ENCODE data around the gene GALNTL6. TPM values are rescaled to one million over a fixed set of nuclear protein-coding genes. Genes with fewer than 3 reads are reported as not detected.

The GALNTL6 gene
- total RNA-seq: not detected

GRCh38 chr4:171812665-171813525 lies at the start of gene GALNTL6:
Gene GALNTL6 (plus strand): TSS chr4:171813404.
- intact Hi-C loops (cut with micrococcal nuclease): no loop called here
- Mint-ChIP-seq H3K4me1 (ENCODE audit: low read depth) (peaks cover 3% of the 10 kb centered on the region), H3K27me3 (ENCODE audit: low read depth) (peaks cover 27% of the 10 kb centered on the region), H3K4me3 (no peak within 1 kb of the TSS), H3K27ac (no peak within 1 kb of the TSS), H3K36me3 (ENCODE audit: low read depth) (peaks cover 2% of the 10 kb centered on the region), H3K9me3 (no peaks in the 10 kb centered on the region)
- CTCF ChIA-PET: no interaction called here
- no peak for DNase-seq

- Mint-ChIP-seq H3K4me3 (no peak overlapping the region), H3K4me1 (ENCODE audit: low read depth) (no peaks in the 10 kb centered on the region), H3K27ac (no peak overlapping the region), H3K9me3 (peaks cover 18% of the 10 kb centered on the region), H3K27me3 (ENCODE audit: low read depth) (no peaks in the 10 kb centered on the region), H3K36me3 (ENCODE audit: low read depth) (no peaks in the 10 kb centered on the region)
- DNase-seq: no peak
- intact Hi-C loops (cut with micrococcal nuclease): no loop called here
- CTCF ChIA-PET: no interaction called here
Measured at GRCh38 chr4:171765514-171765913, 47.7 kb upstream of the GALNTL6 start.

- no peak for DNase-seq
- CTCF ChIA-PET: no interaction called here
- H3K27me3 Mint-ChIP-seq (ENCODE audit: low read depth): no peaks in the 10 kb centered on the region
- H3K9me3 Mint-ChIP-seq: peaks cover 6% of the 10 kb centered on the region
- intact Hi-C loops (cut with micrococcal nuclease): no loop called here
- no peak overlapping the region for H3K27ac Mint-ChIP-seq
- H3K4me3 Mint-ChIP-seq: no peak overlapping the region
- H3K36me3 Mint-ChIP-seq (ENCODE audit: low read depth): no peaks in the 10 kb centered on the region
- no peaks in the 10 kb centered on the region for H3K4me1 Mint-ChIP-seq (ENCODE audit: low read depth)
Measured at GRCh38 chr4:171774642-171775190, 38.5 kb upstream of the GALNTL6 start.

GRCh38 chr4:171779301-171779700 lies 33.9 kb upstream of the GALNTL6 start:
- Mint-ChIP-seq H3K9me3 (peaks cover 14% of the 10 kb centered on the region), H3K36me3 (ENCODE audit: low read depth) (no peaks in the 10 kb centered on the region), H3K4me3 (no peak overlapping the region), H3K27ac (no peak overlapping the region), H3K4me1 (ENCODE audit: low read depth) (no peaks in the 10 kb centered on the region), H3K27me3 (ENCODE audit: low read depth) (no peaks in the 10 kb centered on the region)
- CTCF ChIA-PET: no interaction called here
- intact Hi-C loops (cut with micrococcal nuclease): no loop called here
- no peak for DNase-seq

- intact Hi-C loops (cut with micrococcal nuclease): no loop called here
- CTCF ChIA-PET: no interaction called here
- Mint-ChIP-seq H3K27ac (no peak overlapping the region), H3K9me3 (peaks cover 14% of the 10 kb centered on the region), H3K4me1 (ENCODE audit: low read depth) (no peaks in the 10 kb centered on the region), H3K36me3 (ENCODE audit: low read depth) (no peaks in the 10 kb centered on the region), H3K4me3 (no peak overlapping the region), H3K27me3 (ENCODE audit: low read depth) (no peaks in the 10 kb centered on the region)
- no peak for DNase-seq
Measured at GRCh38 chr4:171785388-171785787, 27.8 kb upstream of the GALNTL6 start.

GRCh38 chr4:171793723-171794122 lies 19.5 kb upstream of the GALNTL6 start:
- CTCF ChIA-PET: no interaction called here

GRCh38 chr4:171794528-171794927 lies 18.7 kb upstream of the GALNTL6 start:
- no peak for DNase-seq
- no peaks in the 10 kb centered on the region for H3K27me3 Mint-ChIP-seq (ENCODE audit: low read depth)
- CTCF ChIA-PET: no interaction called here
- H3K36me3 Mint-ChIP-seq (ENCODE audit: low read depth): no peaks in the 10 kb centered on the region
- no peaks in the 10 kb centered on the region for H3K4me1 Mint-ChIP-seq (ENCODE audit: low read depth)
- intact Hi-C loops (cut with micrococcal nuclease): no loop called here
- H3K9me3 Mint-ChIP-seq: peaks cover 2% of the 10 kb centered on the region
- no peak overlapping the region for H3K27ac Mint-ChIP-seq
- H3K4me3 Mint-ChIP-seq: no peak overlapping the region

More at GRCh38 chr4:171793723-171794122, 19.5 kb upstream of the GALNTL6 start:
- Mint-ChIP-seq H3K4me3 (no peak overlapping the region), H3K27me3 (ENCODE audit: low read depth) (no peaks in the 10 kb centered on the region), H3K36me3 (ENCODE audit: low read depth) (no peaks in the 10 kb centered on the region), H3K27ac (no peak overlapping the region), H3K9me3 (no peaks in the 10 kb centered on the region), H3K4me1 (ENCODE audit: low read depth) (no peaks in the 10 kb centered on the region)
- DNase-seq: no peak
- intact Hi-C loops (cut with micrococcal nuclease): no loop called here

- peaks cover 2% of the 10 kb centered on the region for H3K36me3 Mint-ChIP-seq (ENCODE audit: low read depth)
- H3K27me3 Mint-ChIP-seq (ENCODE audit: low read depth): peaks cover 25% of the 10 kb centered on the region
- CTCF ChIA-PET: no interaction called here
- DNase-seq: no peak
- no peak overlapping the region for H3K4me3 Mint-ChIP-seq
- H3K9me3 Mint-ChIP-seq: no peaks in the 10 kb centered on the region
- peaks cover 3% of the 10 kb centered on the region for H3K4me1 Mint-ChIP-seq (ENCODE audit: low read depth)
- H3K27ac Mint-ChIP-seq: no peak overlapping the region
- intact Hi-C loops (cut with micrococcal nuclease): no loop called here
Measured at GRCh38 chr4:171809854-171810253, 3.4 kb upstream of the GALNTL6 start.

- CTCF ChIA-PET: no interaction called here
Measured at GRCh38 chr4:171812333-171812664, 905 bp upstream of the GALNTL6 start.

GRCh38 chr4:171813526-171814250 lies 484 bp downstream of the GALNTL6 start:
- Mint-ChIP-seq H3K27me3 (ENCODE audit: low read depth) (peaks cover 27% of the 10 kb centered on the region), H3K9me3 (no peaks in the 10 kb centered on the region), H3K36me3 (ENCODE audit: low read depth) (peaks cover 2% of the 10 kb centered on the region), H3K4me3 (no peak overlapping the region), H3K4me1 (ENCODE audit: low read depth) (peaks cover 3% of the 10 kb centered on the region), H3K27ac (no peak overlapping the region)
- intact Hi-C loops (cut with micrococcal nuclease): no loop called here
- CTCF ChIA-PET: no interaction called here
- no peak for DNase-seq

More at GRCh38 chr4:171812333-171812664, 905 bp upstream of the GALNTL6 start:
- Mint-ChIP-seq H3K27me3 (ENCODE audit: low read depth) (peaks cover 27% of the 10 kb centered on the region), H3K9me3 (no peaks in the 10 kb centered on the region), H3K4me1 (ENCODE audit: low read depth) (peaks cover 3% of the 10 kb centered on the region), H3K36me3 (ENCODE audit: low read depth) (peaks cover 2% of the 10 kb centered on the region), H3K27ac (no peak overlapping the region), H3K4me3 (no peak overlapping the region)
- intact Hi-C loops (cut with micrococcal nuclease): no loop called here
- DNase-seq: no peak

- Mint-ChIP-seq H3K9me3 (no peaks in the 10 kb centered on the region), H3K4me3 (no peak overlapping the region), H3K4me1 (ENCODE audit: low read depth) (peaks cover 3% of the 10 kb centered on the region), H3K27me3 (ENCODE audit: low read depth) (peaks cover 27% of the 10 kb centered on the region), H3K36me3 (ENCODE audit: low read depth) (peaks cover 2% of the 10 kb centered on the region), H3K27ac (no peak overlapping the region)
- CTCF ChIA-PET: no interaction called here
- DNase-seq: no peak
- intact Hi-C loops (cut with micrococcal nuclease): no loop called here
Measured at GRCh38 chr4:171814545-171814944, 1.3 kb downstream of the GALNTL6 start.

GRCh38 chr4:171817026-171817425 lies 3.8 kb downstream of the GALNTL6 start:
- peaks cover 2% of the 10 kb centered on the region for H3K36me3 Mint-ChIP-seq (ENCODE audit: low read depth)
- peaks cover 3% of the 10 kb centered on the region for H3K4me1 Mint-ChIP-seq (ENCODE audit: low read depth)
- H3K4me3 Mint-ChIP-seq: no peak overlapping the region
- H3K27ac Mint-ChIP-seq: no peak overlapping the region
- H3K27me3 Mint-ChIP-seq (ENCODE audit: low read depth): peaks cover 24% of the 10 kb centered on the region
- no peaks in the 10 kb centered on the region for H3K9me3 Mint-ChIP-seq
- intact Hi-C loops (cut with micrococcal nuclease): no loop called here
- CTCF ChIA-PET: no interaction called here
- no peak for DNase-seq

- Mint-ChIP-seq H3K27ac (no peak overlapping the region), H3K36me3 (ENCODE audit: low read depth) (no peaks in the 10 kb centered on the region), H3K4me3 (no peak overlapping the region), H3K9me3 (peaks cover 3% of the 10 kb centered on the region), H3K4me1 (ENCODE audit: low read depth) (no peaks in the 10 kb centered on the region), H3K27me3 (ENCODE audit: low read depth) (no peaks in the 10 kb centered on the region)
- DNase-seq: no peak
- CTCF ChIA-PET: no interaction called here
- intact Hi-C loops (cut with micrococcal nuclease): no loop called here
Measured at GRCh38 chr4:171834640-171835039, 21.4 kb downstream of the GALNTL6 start.
